Skeletal muscle cell (primary cell): ENCODE measurements around the gene RECQL.
A peak's percentile ranks its signal among the peaks of the same experiment; 100 is the strongest.
"Not testable (repeated sequence)": the region's sequence is repeated elsewhere in the genome, so short reads cannot be mapped to it uniquely, and the experiment has no call there.

Source experiments
- DNase-seq: peaks from one replicate; pipeline ENCODE4 v3.0.0-alpha.2; 2010; ENCODE audit warnings: low read depth
- H3K4me3 ChIP-seq: 2 replicates; pipeline ENCODE4 v1.5.1; 2011; ENCODE audit warnings: low read depth, mild to moderate bottlenecking, control low read depth, low read length, moderate library complexity

Gene RECQL

GRCh38 chr12:21509768-21510167, 8.3 kb upstream of the RECQL start:
- DNase-seq = no peak
- no peak overlapping the region for H3K4me3 ChIP-seq

- DNase-seq = no peak
- no peak overlapping the region for H3K4me3 ChIP-seq
Observed at GRCh38 chr12:21507849-21508248, 6.4 kb upstream of the RECQL start.

GRCh38 chr12:21505888-21506287, 4.5 kb upstream of the RECQL start:
- no peak for DNase-seq
- no peak overlapping the region for H3K4me3 ChIP-seq

- peak overlapping the region; percentile 99 for H3K4me3 ChIP-seq
- DNase-seq = no peak
Observed at GRCh38 chr12:21502872-21503271, 1.4 kb upstream of the RECQL start.

- H3K4me3 ChIP-seq = peak overlapping the region; percentile 99
- DNase-seq = no peak
Observed at GRCh38 chr12:21502164-21502496, 695 bp upstream of the RECQL start.

- no peak for DNase-seq
- H3K4me3 ChIP-seq = peak overlapping the region; percentile 99
Observed at GRCh38 chr12:21500786-21501257, 613 bp downstream of the RECQL start.

- DNase-seq = no peak
- peak overlapping the region; percentile 15 for H3K4me3 ChIP-seq
Observed at GRCh38 chr12:21499765-21500164, 1.7 kb downstream of the RECQL start.

- no peak overlapping the region for H3K4me3 ChIP-seq
- DNase-seq = no peak
Observed at GRCh38 chr12:21485998-21486397, 15.4 kb downstream of the RECQL start.

- no peak overlapping the region for H3K4me3 ChIP-seq
- no peak for DNase-seq
Observed at GRCh38 chr12:21483531-21483930, 17.9 kb downstream of the RECQL start.

- no peak for DNase-seq
- no peak overlapping the region for H3K4me3 ChIP-seq
Observed at GRCh38 chr12:21478756-21479455, 22.5 kb downstream of the RECQL start.

GRCh38 chr12:21476949-21477348, 24.5 kb downstream of the RECQL start:
- no peak overlapping the region for H3K4me3 ChIP-seq
- DNase-seq = peak; percentile 33

- no peak for DNase-seq
- no peak overlapping the region for H3K4me3 ChIP-seq
Observed at GRCh38 chr12:21475552-21475951, 25.9 kb downstream of the RECQL start.

- no peak for DNase-seq
Observed at GRCh38 chr12:21472197-21472823, 29.1 kb downstream of the RECQL start.

GRCh38 chr12:21471294-21471693, 30.1 kb downstream of the RECQL start:
- DNase-seq = no peak
- H3K4me3 ChIP-seq = no peak overlapping the region

More at GRCh38 chr12:21472197-21472823, 29.1 kb downstream of the RECQL start:
- H3K4me3 ChIP-seq = no peak overlapping the region

- not testable (repeated sequence) for H3K4me3 ChIP-seq, DNase-seq
Observed at GRCh38 chr12:21467334-21467733, 34.1 kb downstream of the RECQL start.

- DNase-seq = no peak
Observed at GRCh38 chr12:21459474-21459873, 42.0 kb downstream of the RECQL start.

GRCh38 chr12:21456291-21456780, 45.1 kb downstream of the RECQL start:
- DNase-seq = no peak
- no peak overlapping the region for H3K4me3 ChIP-seq

More at GRCh38 chr12:21459474-21459873, 42.0 kb downstream of the RECQL start:
- H3K4me3 ChIP-seq = no peak overlapping the region

- H3K4me3 ChIP-seq = no peak overlapping the region
- DNase-seq = no peak
Observed at GRCh38 chr12:21453312-21453852, 48.1 kb downstream of the RECQL start.

GRCh38 chr12:21451529-21451928, 49.9 kb downstream of the RECQL start:
- DNase-seq = no peak
- H3K4me3 ChIP-seq = no peak overlapping the region

GRCh38 chr12:21444193-21445146, 57.0 kb downstream of the RECQL start:
- DNase-seq = no peak
- H3K4me3 ChIP-seq = no peak overlapping the region
